HepG2 (cell line): ENCODE results near the gene SDK1. TPM values are rescaled to one million over a fixed set of nuclear protein-coding genes. Genes with fewer than 3 reads are reported as not detected.

Experiments
- ATAC-seq: fragments of 200-7000 bp; cut with Tn5 transposase; 3 replicates; pipeline ENCODE4 v1.9.1; 2020; ENCODE audit warnings: mild to moderate bottlenecking, moderate library complexity
- BruUV-seq: library from RNA; stranded (reverse); fragments of 400-500 nt; replicated peaks from 2 replicates; lab custom pipeline; 2021; lab: Mats Ljungman, UMichigan
- CTCF ChIA-PET: fragments of 300-600 bp; formaldehyde crosslinking; extraction: SDS; loops from one replicate; lab custom pipeline; 2021; ENCODE audit warnings: low total read pairs, inconsistent platforms, low intra/inter-chr PET ratio; lab: Yijun Ruan, JAX
- POLR2A ChIA-PET: fragments of 350-600 bp; sonication (Branson Sonifier 250); formaldehyde crosslinking; loops from one replicate; lab custom pipeline; 2020; ENCODE audit warnings: antibody characterized with exemption, inconsistent platforms; lab: Yijun Ruan, JAX
- DNase-seq: peaks from one replicate; pipeline ENCODE4 v3.0.0-alpha.2; 2015; ENCODE audit warnings: low spot score
- FAIRE-seq: peaks from 3 replicates; lab custom pipeline; 2011; peaks lifted over from hg19 to GRCh38; lab: Jason Lieb, UNC
- H2AFZ ChIP-seq: one replicate; pipeline ENCODE4 v1.6.1; 2011; ENCODE audit warnings: low read length, inconsistent platforms
- H3K27ac ChIP-seq: fragments of 300-600 bp; 3 replicates; pipeline ENCODE4 v1.8.0; 2011; ENCODE audit warnings: mixed run types, mild to moderate bottlenecking, mixed read lengths, low read length, inconsistent platforms; ENCODE audit not compliant: insufficient read depth; ENCODE audit errors: extremely low read length
- H3K27me3 ChIP-seq, 2 experiments: fragments of 200-600 bp in 1 of 2; 2 replicates in 1 of 2; 3 replicates in 1 of 2; pipeline versions ENCODE4 v1.6.0 to v1.8.0; 2011; ENCODE audit warnings: low read length in 2 of 2, mild to moderate bottlenecking in 2 of 2, moderate library complexity in 2 of 2, inconsistent platforms in 1 of 2; ENCODE audit not compliant: insufficient read depth in 2 of 2, control insufficient read depth in 1 of 2
- H3K36me3 ChIP-seq, 2 experiments: fragments of 200-600 bp in 1 of 2; replicated peaks in 1 of 2; 2 replicates in 1 of 2; 3 replicates in 1 of 2; pipeline versions ENCODE4 v1.5.1 to v1.8.0; 2011; ENCODE audit warnings: low read length in 2 of 2, inconsistent platforms in 1 of 2; ENCODE audit not compliant: insufficient read depth in 2 of 2, control insufficient read depth in 1 of 2
- H3K4me1 ChIP-seq: 2 replicates; pipeline ENCODE4 v1.5.1; 2012; ENCODE audit warnings: low read length, inconsistent platforms; ENCODE audit not compliant: insufficient read depth
- H3K4me2 ChIP-seq: 2 replicates; pipeline ENCODE4 v1.6.0; 2011; ENCODE audit warnings: low read depth, low read length, inconsistent platforms
- H3K4me3 ChIP-seq, 3 experiments: fragments of 200-600 bp in 1 of 3; sonication (generic), shearing (Covaris generic) in 1 of 3; replicated peaks in 1 of 3; 2 replicates each; pipeline ENCODE4 v1.5.1; 2011 to 2016; ENCODE audit warnings: low read length in 3 of 3, inconsistent platforms in 2 of 3, low read depth in 2 of 3, mild to moderate bottlenecking in 2 of 3, control low read depth in 1 of 3, mixed read lengths in 1 of 3; ENCODE audit not compliant: insufficient read depth in 1 of 3
- H3K79me2 ChIP-seq: one replicate; pipeline ENCODE4 v1.6.1; 2011; ENCODE audit warnings: low read length, inconsistent platforms; ENCODE audit not compliant: insufficient read depth
- H3K9ac ChIP-seq: 2 replicates; pipeline ENCODE4 v1.6.0; 2011; ENCODE audit warnings: mild to moderate bottlenecking, low read depth, low read length, inconsistent platforms; ENCODE audit not compliant: insufficient read depth
- H3K9me3 ChIP-seq: 2 replicates; pipeline ENCODE4 v1.5.1; 2012; ENCODE audit warnings: mild to moderate bottlenecking, low read length
- H4K20me1 ChIP-seq: 2 replicates; pipeline ENCODE4 v1.6.0; 2011; ENCODE audit warnings: inconsistent platforms, mild to moderate bottlenecking, low read length, moderate library complexity; ENCODE audit not compliant: insufficient read depth
- ATAD3A ChIP-seq: sonication (generic); formaldehyde crosslinking; IDR thresholded peaks from 2 replicates; pipeline ENCODE4 v1.4.0; 2020; ENCODE audit warnings: missing genetic modification reagents
- ATRX ChIP-seq: sonication (generic); formaldehyde crosslinking; IDR thresholded peaks from 2 replicates; pipeline ENCODE4 v1.4.0; 2020; ENCODE audit warnings: missing genetic modification reagents, borderline replicate concordance
- FOXA3 ChIP-seq: IDR thresholded peaks from 2 replicates; pipeline ENCODE4 v1.6.1; 2016; ENCODE audit warnings: missing genetic modification reagents, missing compliant biosample characterization
- FOXC1 ChIP-seq: sonication (generic); formaldehyde crosslinking; IDR thresholded peaks from 2 replicates; pipeline ENCODE4 v1.8.0; 2022; ENCODE audit warnings: mild to moderate bottlenecking, missing genetic modification reagents, borderline replicate concordance
- FOXK2 ChIP-seq: fragments of 450-650 bp; IDR thresholded peaks from 2 replicates; pipeline ENCODE4 v1.6.1; 2016
- GATA4 ChIP-seq: sonication (generic); IDR thresholded peaks from 2 replicates; pipeline ENCODE4 v1.6.1; 2016; ENCODE audit warnings: antibody characterized with exemption, low read depth, borderline replicate concordance
- HIVEP1 ChIP-seq: sonication (generic); formaldehyde crosslinking; IDR thresholded peaks from 2 replicates; pipeline ENCODE4 v1.4.0; 2020; ENCODE audit warnings: mild to moderate bottlenecking, missing genetic modification reagents
- IRF9 ChIP-seq: sonication (generic); formaldehyde crosslinking; IDR thresholded peaks from 2 replicates; pipeline ENCODE4 v1.8.0; 2022; ENCODE audit warnings: missing genetic modification reagents, mild to moderate bottlenecking, borderline replicate concordance
- KDM3A ChIP-seq: IDR thresholded peaks from 2 replicates; pipeline ENCODE4 v1.6.1; 2018; ENCODE audit warnings: low read depth, missing compliant biosample characterization
- MAX ChIP-seq: IDR thresholded peaks from 2 replicates; pipeline ENCODE4 v1.6.1; 2012; ENCODE audit warnings: inconsistent platforms
- PTBP1 ChIP-seq: fragments of 200-400 bp; formaldehyde crosslinking; IDR thresholded peaks from 2 replicates; pipeline ENCODE4 v1.6.1; 2018; ENCODE audit warnings: low read length, low read depth; ENCODE audit not compliant: poor library complexity, severe bottlenecking
- SAP130 ChIP-seq: IDR thresholded peaks from 2 replicates; pipeline ENCODE4 v1.6.1; 2016; ENCODE audit warnings: low read depth
- U2AF2 ChIP-seq: fragments of 200-400 bp; formaldehyde crosslinking; IDR thresholded peaks from 2 replicates; pipeline ENCODE4 v1.6.1; 2017; ENCODE audit warnings: low read depth, mild to moderate bottlenecking, low read length
- ZEB1 ChIP-seq: IDR thresholded peaks from 2 replicates; pipeline ENCODE4 v1.6.1; 2012; ENCODE audit warnings: mild to moderate bottlenecking, low read depth, inconsistent platforms; ENCODE audit not compliant: insufficient replicate concordance
- ZMYM2 ChIP-seq: sonication (generic); formaldehyde crosslinking; IDR thresholded peaks from 2 replicates; pipeline ENCODE4 v1.8.0; 2022; ENCODE audit warnings: mild to moderate bottlenecking, missing genetic modification reagents
- ZNF326 ChIP-seq: sonication (generic); formaldehyde crosslinking; IDR thresholded peaks from 2 replicates; pipeline ENCODE4 v1.4.0; 2020; ENCODE audit warnings: missing genetic modification reagents, borderline replicate concordance
- ZNF556 ChIP-seq: sonication (generic); formaldehyde crosslinking; IDR thresholded peaks from 2 replicates; pipeline ENCODE4 v1.4.0; 2020; ENCODE audit warnings: mild to moderate bottlenecking, missing genetic modification reagents, borderline replicate concordance
- ZNF567 ChIP-seq: sonication (generic); formaldehyde crosslinking; IDR thresholded peaks from 2 replicates; pipeline ENCODE4 v1.8.1; 2023; ENCODE audit warnings: mild to moderate bottlenecking, missing genetic modification reagents, borderline replicate concordance
- ZNF580 ChIP-seq: IDR thresholded peaks from 2 replicates; pipeline ENCODE4 v1.6.1; 2016; ENCODE audit warnings: low read depth, borderline replicate concordance
- ZNF766 ChIP-seq: sonication (generic); formaldehyde crosslinking; IDR thresholded peaks from 2 replicates; pipeline ENCODE4 v1.5.0; 2020; ENCODE audit warnings: missing genetic modification reagents, borderline replicate concordance
- WGBS: methylation state at CpG from one replicate; pipeline ENCODE4 v1.1.6; 2017; ENCODE audit warnings: low lambda C conversion rate; 5-methylcytosine and 5-hydroxymethylcytosine counted together
- in situ Hi-C: cut with HindIII; loops from 2 replicates; pipeline ENCODE4 v1.10.0; 2017; ENCODE audit warnings: low pct_unique_long_range_greater_than_20kb; ENCODE audit not compliant: extremely low pct_ligation_motif_present
- intact Hi-C: fragments of 100-400 bp; cut with micrococcal nuclease; formaldehyde crosslinking; loops from one replicate; pipeline ENCODE4 v1.10.0; 2022; ENCODE audit not compliant: unreplicated experiment
- polyA plus RNA-seq, 8 experiments: library from polyadenylated mRNA; depleted of rRNA in 3 of 8; stranded (reverse) in 7 of 8; unstranded in 1 of 8; fragments of >200 nt; fragmentation: Illumina TruSeq in 4 of 8; extraction: Trizol in 4 of 8; gene quantifications; 2 replicates each; pipeline versions ENCODE4 v1.2.1 to v1.2.3, GENCODE V29; 2011 to 2016; ENCODE audit warnings: low read depth in 4 of 8, missing spikeins in 1 of 8, mixed read lengths in 1 of 8; ENCODE audit not compliant: insufficient read depth in 1 of 8
- total RNA-seq, 5 experiments: library from RNA; depleted of rRNA; stranded (reverse); fragments of >200 nt; fragmentation: Illumina TruSeq; extraction: Trizol; gene quantifications; 2 replicates each; pipeline ENCODE4 v1.2.3, GENCODE V29; 2016; ENCODE audit warnings: low read depth in 1 of 5

The SDK1 gene
- total and polyA plus RNA-seq, 2 of the 13 experiments (the other 11 are each of a cell fraction or from before 2014, with no cell fraction given): 0.35 to 2.4 TPM

GRCh38 chr7:3998060-3998459 lies 697.0 kb downstream of the SDK1 start:
- intact Hi-C loops: no loop called here
- POLR2A ChIA-PET: no interaction called here
- no TSS peak for BruUV-seq
- Histone ChIP-seq H3K27ac (no peak overlapping the region), H4K20me1 (no peaks in the 10 kb centered on the region), H3K9ac (no peak overlapping the region), H3K4me1 (peaks cover 15% of the 10 kb centered on the region), H3K36me3 (no peaks in the 10 kb centered on the region; a peak in 1 of 5 replicates), H3K27me3 (no peaks in the 10 kb centered on the region), H3K4me2 (no peak overlapping the region), H3K9me3 (no peaks in the 10 kb centered on the region), H3K4me3 (no peak overlapping the region), H3K79me2 (no peaks in the 10 kb centered on the region), H2AFZ (no peak overlapping the region)
- no peak for ATAC-seq
- TF ChIP-seq KDM3A: no peak
- TF ChIP-seq GATA4: no peak
- no peak for TF ChIP-seq ZMYM2
- TF ChIP-seq ZNF556: no peak
- TF ChIP-seq MAX: no peak
- no peak for TF ChIP-seq ZNF567
- TF ChIP-seq ATRX: no peak
- TF ChIP-seq FOXK2: no peak
- TF ChIP-seq ATAD3A: no peak
- TF ChIP-seq FOXC1 (CRISPR knock-in tag): no peak
- no peak for TF ChIP-seq ZNF580
- TF ChIP-seq PTBP1: no peak
- no peak for TF ChIP-seq FOXA3 (CRISPR knock-in tag)
- no peak for TF ChIP-seq ZNF326 (CRISPR knock-in tag)
- TF ChIP-seq HIVEP1 (CRISPR knock-in tag): no peak
- no peak for TF ChIP-seq U2AF2
- no peak for TF ChIP-seq ZEB1
- no peak for TF ChIP-seq SAP130
- TF ChIP-seq IRF9: no peak
- no peak for TF ChIP-seq ZNF766 (CRISPR knock-in tag)
- FAIRE-seq: no peak
- in situ Hi-C loops: no loop called here
- 100% methylated on average over 1 of the region's 11 CpGs for WGBS
- CTCF ChIA-PET: no interaction called here
- DNase-seq: no peak
